COLO668 (cell line): ENCODE results near the gene DHH.
A peak's percentile ranks its signal among the peaks of the same experiment; 100 is the strongest.
"Not testable (repeated sequence)": the region's sequence is repeated elsewhere in the genome, so short reads cannot be mapped to it uniquely, and the experiment has no call there.

ENCODE experiments used
- DNase-seq: peaks from one replicate; lab custom pipeline; 2025; ENCODE audit not compliant: unreplicated experiment; lab: John Stamatoyannopoulos, UW

The DHH gene

GRCh38 chr12:49094160-49094974 is at the start of gene DHH:
TSS of gene DHH (minus strand) at chr12:49094801. CDS start at chr12:49094512, 289 bp downstream.
- peak; percentile 27 for DNase-seq

DNA sequence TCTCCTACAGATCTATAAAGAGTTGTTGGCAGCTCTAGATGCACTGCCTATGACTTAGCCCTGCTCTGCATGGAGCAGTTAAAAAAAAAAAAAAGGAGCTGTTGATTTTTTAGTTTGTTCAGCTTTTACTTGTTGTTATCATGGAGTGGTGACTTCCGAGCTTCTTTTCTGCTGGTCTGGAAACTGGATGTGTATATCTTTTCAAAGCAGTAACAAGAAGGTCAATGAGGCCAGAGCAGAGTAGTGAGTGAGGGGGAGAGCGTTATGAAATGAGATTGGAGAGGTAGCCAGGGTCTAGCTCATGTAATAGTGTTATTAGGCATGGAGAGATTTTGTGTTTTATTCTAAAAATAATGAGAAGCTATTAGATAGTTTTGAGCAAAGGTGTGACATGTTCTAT is 49.8 kb upstream of the DHH start:
- no peak for DNase-seq

GRCh38 chr12:49138999-49139398 is 44.4 kb upstream of the DHH start:
- DNase-seq = no peak

DNA sequence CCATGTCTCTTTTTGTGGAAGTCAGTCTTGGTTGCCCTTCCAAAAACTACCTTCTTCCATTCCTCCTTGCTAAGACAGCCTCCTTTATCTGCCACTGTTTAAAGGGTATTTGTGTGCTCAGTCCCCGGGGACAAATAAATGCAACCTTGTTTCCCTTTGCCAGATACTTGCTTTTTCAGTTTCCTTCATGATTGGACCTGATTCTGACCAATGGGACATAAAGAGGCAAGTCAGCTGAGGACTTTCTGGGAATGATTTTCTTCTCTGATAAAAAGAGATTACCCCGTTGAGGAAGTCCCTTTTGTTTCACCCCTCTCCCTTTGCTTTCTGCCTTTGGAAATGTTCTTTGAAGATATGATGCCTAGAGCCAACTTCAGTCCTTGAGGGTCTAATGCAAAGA is 44.0 kb upstream of the DHH start:
- DNase-seq = no peak

- no peak for DNase-seq
These were observed 42.9 kb upstream of the DHH start for GRCh38 chr12:49137476-49137875.

GRCh38 chr12:49136997-49137396 is 42.4 kb upstream of the DHH start:
- not testable (repeated sequence) for DNase-seq

DNA sequence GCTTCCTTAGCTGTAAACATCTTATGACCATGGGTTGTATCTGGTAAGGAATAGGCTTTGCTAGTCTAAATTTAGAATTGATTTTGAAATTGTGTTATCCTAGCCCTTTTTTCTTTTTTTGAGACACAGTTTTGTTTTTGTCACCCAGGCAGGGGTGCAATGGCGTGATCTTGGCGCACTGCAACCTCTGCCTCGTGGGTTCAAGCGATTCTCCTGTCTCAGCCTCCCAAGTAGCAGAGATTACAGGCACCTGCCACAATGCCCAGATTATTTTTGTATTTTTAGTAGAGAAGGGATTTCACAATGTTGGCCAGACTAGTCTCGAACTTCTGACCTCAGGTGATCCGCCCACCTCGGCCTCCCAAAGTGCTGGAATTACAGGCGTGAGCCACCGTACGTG is 39.0 kb upstream of the DHH start:
- DNase-seq = no peak

DNA sequence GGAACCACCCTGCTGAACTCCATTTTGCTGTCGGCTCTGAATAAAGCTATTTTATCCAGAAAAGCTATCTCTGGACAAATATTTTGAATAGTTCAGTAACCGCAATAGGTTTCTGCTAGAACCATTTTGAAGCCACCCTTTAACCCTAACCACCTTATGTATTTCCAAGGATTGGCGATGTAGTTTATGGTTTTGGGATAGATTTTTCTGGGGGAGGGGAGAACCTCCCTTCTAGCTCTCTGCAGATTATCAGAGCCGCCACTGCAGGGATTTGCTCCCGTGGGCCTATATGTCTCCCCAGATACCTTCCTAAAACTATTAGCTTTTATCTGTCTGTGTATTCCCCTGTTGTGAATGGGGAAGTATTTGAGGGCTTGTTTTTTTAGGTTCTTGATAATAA is 38.4 kb upstream of the DHH start:
- no peak for DNase-seq

- DNase-seq = peak; percentile 5
These were observed 37.4 kb upstream of the DHH start for GRCh38 chr12:49131894-49132461.

DNA sequence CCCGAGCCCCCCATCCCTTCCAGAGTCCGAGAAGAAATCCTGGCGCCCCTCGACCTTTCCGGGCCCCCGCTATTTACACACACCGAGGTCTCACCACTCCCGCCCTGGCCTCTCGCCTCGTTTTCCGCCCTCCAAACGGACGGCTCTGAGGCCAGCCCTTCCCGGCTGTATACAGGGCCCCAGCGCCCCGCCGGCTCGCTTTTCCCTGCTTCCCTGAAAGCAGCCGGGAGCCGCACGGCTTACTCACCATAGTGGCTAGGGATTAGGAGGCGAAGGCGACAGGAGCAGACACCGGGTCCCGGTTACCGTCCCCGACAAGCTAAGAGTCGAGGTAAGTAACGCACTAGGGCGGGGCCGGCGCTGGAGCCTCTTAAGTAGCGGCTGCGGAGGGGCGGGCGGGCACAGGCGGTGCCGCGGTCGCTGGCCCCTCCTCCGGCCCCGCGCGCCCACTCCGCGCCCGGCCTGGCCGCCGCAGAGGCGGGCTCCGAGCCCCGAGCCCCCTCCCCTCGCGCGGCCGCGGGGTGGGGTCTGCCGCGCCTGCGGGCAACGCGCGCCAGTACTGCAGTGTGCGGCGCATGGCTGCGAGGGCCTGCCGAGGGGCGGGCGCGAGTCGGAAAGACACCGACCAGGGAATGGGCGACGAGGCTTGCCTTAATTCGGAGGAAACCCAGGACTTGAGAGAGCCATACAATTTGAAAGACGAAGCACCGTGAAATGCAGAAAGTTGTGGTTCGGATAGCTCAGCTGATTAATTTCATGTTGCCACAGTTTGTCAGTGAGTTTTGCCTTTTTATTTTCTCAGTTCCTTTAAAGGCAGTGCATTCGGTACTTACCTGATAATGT is 36.7 kb upstream of the DHH start, which contains the start of gene TUBA1B:
TUBA1B (minus strand) TSS at position 345 of the 843 bp plus-strand sequence; CDS start at position 250, 95 bp downstream.
- peak; percentile 92 for DNase-seq

DNA sequence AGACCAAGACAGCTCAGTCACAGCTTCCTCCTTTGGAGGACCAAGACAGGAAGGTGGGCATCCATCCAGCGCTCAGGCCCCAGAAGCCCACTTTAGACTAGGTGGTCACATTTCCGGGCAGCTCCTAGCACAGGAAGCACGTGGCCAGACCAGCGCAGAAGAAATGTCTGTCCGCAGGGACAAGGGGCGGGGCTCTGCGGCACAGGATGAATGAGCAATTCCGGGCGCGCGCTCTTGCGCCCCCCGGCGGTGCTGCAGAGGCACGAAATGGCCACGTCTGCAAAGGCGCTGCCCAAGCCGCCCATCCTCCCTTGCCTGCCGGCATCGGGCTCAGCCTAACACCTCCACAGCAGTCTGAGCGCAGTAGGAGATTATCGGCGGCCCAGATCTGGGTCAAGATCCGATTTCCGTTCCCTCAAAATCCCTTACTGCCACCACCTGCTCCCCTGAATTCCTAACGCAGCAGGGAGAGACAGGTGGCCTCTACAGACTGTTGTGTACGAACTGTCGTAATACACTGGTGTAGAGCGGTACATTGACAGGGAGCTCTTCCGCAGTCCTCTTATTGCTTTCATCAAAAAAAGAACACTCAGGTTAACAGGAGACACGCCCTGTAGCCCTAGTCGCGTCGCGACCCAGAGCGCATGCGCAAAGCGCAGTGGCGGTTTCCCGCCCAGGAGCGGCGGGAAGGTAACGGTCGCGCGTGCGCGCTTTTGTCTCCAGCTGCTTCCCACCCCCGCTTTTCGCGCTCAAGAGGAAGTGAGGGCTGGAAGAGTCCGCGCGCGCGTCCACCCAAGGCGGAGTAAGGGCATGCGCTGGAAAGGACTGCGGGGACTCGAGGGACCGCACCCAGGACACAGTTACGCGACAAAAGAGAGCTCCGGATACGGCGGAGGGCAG is 35.8 kb upstream of the DHH start:
- peak; percentile 93 for DNase-seq

DNA sequence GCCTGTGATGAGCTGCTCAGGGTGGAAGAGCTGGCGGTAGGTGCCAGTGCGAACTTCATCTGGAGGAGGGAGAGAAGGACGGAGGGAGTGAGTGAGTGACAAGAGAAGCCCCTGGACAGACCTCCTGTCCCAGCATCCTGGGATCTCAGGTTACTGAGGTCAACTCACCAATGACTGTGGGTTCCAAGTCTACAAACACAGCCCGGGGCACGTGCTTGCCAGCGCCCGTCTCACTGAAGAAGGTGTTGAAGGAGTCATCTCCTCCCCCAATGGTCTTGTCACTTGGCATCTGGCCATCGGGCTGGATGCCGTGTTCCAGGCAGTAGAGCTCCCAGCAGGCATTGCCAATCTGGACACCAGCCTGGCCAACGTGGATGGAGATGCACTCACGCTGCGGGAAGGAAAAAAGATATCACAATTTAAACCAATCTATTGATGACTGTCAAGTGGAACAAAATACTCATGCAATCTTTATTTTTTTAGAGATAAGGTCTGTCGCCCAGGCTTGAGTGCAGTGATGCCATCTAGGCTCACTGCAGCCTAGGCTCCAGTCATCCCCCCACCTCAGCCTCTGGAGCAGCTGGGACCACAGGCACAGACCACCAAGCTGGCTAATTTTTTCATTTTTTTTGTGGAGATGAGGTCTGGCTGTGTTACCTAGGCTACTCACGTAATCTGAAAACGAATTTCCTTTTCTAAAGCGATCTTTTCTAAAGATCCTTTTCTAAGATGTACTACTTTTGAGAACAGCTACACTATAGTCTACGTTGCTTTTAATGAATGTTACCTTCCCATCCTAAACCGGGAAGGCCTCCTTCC is 34.9 kb upstream of the DHH start:
- DNase-seq = no peak

GRCh38 chr12:49127971-49128370 is 33.4 kb upstream of the DHH start:
- DNase-seq = not testable (repeated sequence)

- no peak for DNase-seq
These were observed 32.5 kb upstream of the DHH start for GRCh38 chr12:49126852-49127763.

DNA sequence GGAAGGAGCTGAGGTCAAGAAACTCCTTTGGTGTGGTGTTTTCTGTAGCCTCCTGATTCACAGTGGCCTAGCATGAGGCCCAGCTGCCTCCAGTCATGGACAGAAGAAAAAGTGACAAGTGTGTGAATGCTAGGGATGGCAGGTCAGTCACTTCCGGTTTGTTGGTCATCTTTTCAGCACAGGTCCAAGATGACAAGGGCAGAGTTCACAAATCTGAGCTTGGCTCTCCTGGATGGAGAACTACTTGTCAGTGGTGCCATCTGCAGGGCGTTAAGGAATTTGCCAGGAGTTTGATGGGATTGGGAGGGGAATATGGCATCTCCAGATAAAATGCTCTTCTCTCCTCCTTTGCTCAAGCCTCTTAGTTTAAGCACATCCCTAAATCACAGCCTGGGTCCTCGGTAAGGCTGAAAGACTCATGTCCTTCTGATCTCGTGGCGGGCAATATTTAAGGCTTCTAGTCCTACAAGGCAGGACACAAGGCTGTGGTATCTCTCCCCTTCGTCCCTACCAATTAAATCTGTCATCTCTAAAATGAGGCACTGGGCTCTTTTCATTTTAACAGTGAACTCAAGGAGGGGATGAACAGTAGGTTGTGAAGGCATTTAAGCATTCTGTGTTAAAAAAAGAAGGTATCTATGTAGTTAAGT is 26.6 kb upstream of the DHH start:
- peak; percentile 22 for DNase-seq

GRCh38 chr12:49111206-49111605 is 16.6 kb upstream of the DHH start:
- no peak for DNase-seq

DNA sequence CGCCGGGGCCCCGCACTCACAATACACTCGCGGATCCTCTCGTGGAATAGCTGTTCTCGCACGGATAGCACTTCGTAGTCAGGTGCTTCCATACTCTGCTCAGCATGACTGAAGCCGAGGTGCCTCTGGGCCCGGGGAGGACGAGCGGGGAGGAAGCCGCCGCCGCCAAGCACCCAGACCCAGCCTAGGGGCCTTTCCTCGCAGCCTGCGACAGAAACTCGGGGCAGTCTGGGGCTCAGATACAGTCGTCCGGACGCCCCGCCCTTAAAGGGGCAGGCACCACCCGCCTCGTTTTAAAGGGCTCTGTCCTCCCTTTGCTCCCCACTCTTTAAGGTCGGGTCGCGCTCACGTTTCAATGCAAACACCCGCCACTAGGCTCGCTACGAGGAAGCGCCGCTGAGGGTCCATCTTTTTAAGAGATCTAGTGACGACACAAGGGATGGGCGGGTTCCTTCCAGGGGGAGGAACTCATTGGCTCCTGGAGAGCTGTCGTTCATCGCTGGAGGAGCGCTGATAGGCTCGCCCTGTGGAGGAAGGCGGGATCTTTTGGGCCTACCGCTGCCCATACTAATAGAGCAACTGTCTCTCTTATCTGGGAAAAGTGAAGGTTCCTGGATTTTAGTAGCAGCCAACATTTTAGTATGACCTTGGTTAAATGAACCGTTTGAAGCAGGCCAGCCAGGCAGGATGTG is 16.0 kb upstream of the DHH start, which contains the start of gene LMBR1L:
LMBR1L (minus strand) TSS at position 384 of the 692 bp plus-strand sequence; CDS start at position 92, 292 bp downstream.
- peak; percentile 93 for DNase-seq
